Measurements from ENCODE around the gene ARAF.
A peak's percentile ranks its signal among the peaks of the same experiment; 100 is the strongest.

ARAF gene

GRCh38 chrX:47564438-47565085 is 3.6 kb downstream of the ARAF start:
- no peak for DNase-seq

GRCh38 chrX:47566841-47567240 is 5.8 kb downstream of the ARAF start:
- DNase-seq = no peak

- no peak for DNase-seq
Observed at GRCh38 chrX:47568656-47569295, 7.8 kb downstream of the ARAF start.

GRCh38 chrX:47570794-47571193 is 9.8 kb downstream of the ARAF start:
- no peak for DNase-seq

GRCh38 chrX:47571215-47571614 is 10.2 kb downstream of the ARAF start:
- DNase-seq = no peak

- no peak for DNase-seq
Observed at GRCh38 chrX:47571896-47572295, 10.9 kb downstream of the ARAF start.

- DNase-seq = no peak
Observed at GRCh38 chrX:47572773-47573340, 11.9 kb downstream of the ARAF start.

- no peak for DNase-seq
Observed at GRCh38 chrX:47573341-47574075, 12.5 kb downstream of the ARAF start.

- DNase-seq = no peak
Observed at GRCh38 chrX:47574076-47574546, 13.1 kb downstream of the ARAF start.

- no peak for DNase-seq
Observed at GRCh38 chrX:47574547-47575301, 13.7 kb downstream of the ARAF start.

- DNase-seq = no peak
Observed at GRCh38 chrX:47576021-47576898, 15.3 kb downstream of the ARAF start.

GRCh38 chrX:47577424-47577823 is 16.4 kb downstream of the ARAF start:
- no peak for DNase-seq

- DNase-seq = no peak
Observed at GRCh38 chrX:47577901-47578300, 16.9 kb downstream of the ARAF start.

- no peak for DNase-seq
Observed at GRCh38 chrX:47578692-47579091, 17.7 kb downstream of the ARAF start.

- no peak for DNase-seq
Observed at GRCh38 chrX:47579537-47579936, 18.5 kb downstream of the ARAF start.

GRCh38 chrX:47581731-47582647 is 21.0 kb downstream of the ARAF start, which contains the start of gene TIMP1:
Gene TIMP1, plus strand, starts transcription at chrX:47582436. Its CDS starts 980 bp downstream, at chrX:47583416.
- DNase-seq = peak; percentile 0

- DNase-seq = no peak
Observed at GRCh38 chrX:47583240-47583861, 22.3 kb downstream of the ARAF start.

GRCh38 chrX:47584714-47585113 is 23.7 kb downstream of the ARAF start:
- no peak for DNase-seq

- no peak for DNase-seq
Observed at GRCh38 chrX:47585273-47585672, 24.3 kb downstream of the ARAF start.
